PC-3 (cell line): Measurements from ENCODE around the gene DDX10.
"Not testable (repeated sequence)": the region's sequence is repeated elsewhere in the genome, so short reads cannot be mapped to it uniquely, and the experiment has no call there.

ENCODE experiments used
- CTCF ChIP-seq: fragments of 300-600 bp; sonication (generic); conservative IDR thresholded peaks from 2 replicates; pipeline ENCODE4 v1.5.1; 2017; ENCODE audit warnings: antibody characterized with exemption, low read depth, mild to moderate bottlenecking, low read length
- EZH2 ChIP-seq: fragments of 300-600 bp; sonication (generic); IDR thresholded peaks from one replicate; pipeline ENCODE4 v1.6.1; 2017; ENCODE audit warnings: antibody characterized with exemption, mild to moderate bottlenecking, low read length; ENCODE audit not compliant: unreplicated experiment
- EZH2phosphoT487 ChIP-seq: fragments of 300-600 bp; sonication (generic); IDR thresholded peaks from 2 replicates; pipeline ENCODE4 v1.6.1; 2018; ENCODE audit warnings: mild to moderate bottlenecking, antibody characterized with exemption, low read length, borderline replicate concordance

- TF ChIP-seq EZH2, CTCF, EZH2phosphoT487: not testable (repeated sequence)
Measured at GRCh38 chr11:108779147-108779546, 114.3 kb downstream of the DDX10 start.
